CD4-positive, alpha-beta T cell treated with Interleukin-15 for 1 hour (primary cell): Measurements from ENCODE around the gene RIN2.

Source experiments
- DNase-seq: peaks from one replicate; pipeline ENCODE4 v3.0.0-alpha.2; 2020

RIN2 gene

GRCh38 chr20:19768325-19768842 is 10.3 kb downstream of the RIN2 start:
- no peak for DNase-seq

DNA sequence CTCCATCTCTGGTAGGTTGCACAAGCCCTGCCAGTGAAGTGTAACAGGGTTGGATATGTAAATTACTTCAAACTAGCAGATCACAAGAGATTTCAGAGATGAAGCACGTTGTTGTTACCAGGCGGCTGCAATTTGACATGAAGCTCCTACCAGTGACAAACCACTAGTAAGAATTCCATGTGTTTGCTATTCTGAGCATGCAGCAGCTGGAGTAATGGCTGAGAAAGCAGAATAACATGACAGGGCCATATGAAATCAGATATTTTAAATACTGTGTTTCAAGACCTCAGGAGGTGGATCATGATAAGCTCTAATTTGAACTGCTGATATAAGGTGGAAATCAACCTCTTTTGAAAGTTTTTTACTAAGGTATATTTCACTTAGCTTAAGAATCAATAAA is 11.4 kb downstream of the RIN2 start:
- no peak for DNase-seq

- DNase-seq: no peak
Measured at GRCh38 chr20:19770375-19770774, 12.3 kb downstream of the RIN2 start.

GRCh38 chr20:19771031-19771430 is 13.0 kb downstream of the RIN2 start:
- DNase-seq: no peak

DNA sequence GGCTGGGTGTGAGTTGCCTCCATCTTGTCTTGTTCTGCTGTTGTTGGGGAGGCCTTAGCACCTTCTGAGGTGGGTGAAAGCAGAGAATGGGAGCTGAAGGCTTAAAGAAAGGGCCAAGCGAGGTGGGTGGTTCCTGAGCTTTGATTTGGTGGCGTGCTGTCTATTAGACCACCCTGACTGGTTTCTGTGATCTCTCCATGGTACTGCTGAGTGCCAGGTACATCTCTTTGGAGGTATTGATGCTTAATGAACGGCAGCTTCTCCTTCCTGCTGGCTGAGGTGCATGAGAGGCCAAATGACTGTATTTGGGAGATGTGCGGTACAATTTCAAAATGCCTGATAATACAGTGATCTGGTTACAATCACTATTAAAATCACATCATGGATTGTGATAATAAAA is 15.4 kb downstream of the RIN2 start:
- no peak for DNase-seq

GRCh38 chr20:19774135-19774933 is 16.3 kb downstream of the RIN2 start:
- no peak for DNase-seq

DNA sequence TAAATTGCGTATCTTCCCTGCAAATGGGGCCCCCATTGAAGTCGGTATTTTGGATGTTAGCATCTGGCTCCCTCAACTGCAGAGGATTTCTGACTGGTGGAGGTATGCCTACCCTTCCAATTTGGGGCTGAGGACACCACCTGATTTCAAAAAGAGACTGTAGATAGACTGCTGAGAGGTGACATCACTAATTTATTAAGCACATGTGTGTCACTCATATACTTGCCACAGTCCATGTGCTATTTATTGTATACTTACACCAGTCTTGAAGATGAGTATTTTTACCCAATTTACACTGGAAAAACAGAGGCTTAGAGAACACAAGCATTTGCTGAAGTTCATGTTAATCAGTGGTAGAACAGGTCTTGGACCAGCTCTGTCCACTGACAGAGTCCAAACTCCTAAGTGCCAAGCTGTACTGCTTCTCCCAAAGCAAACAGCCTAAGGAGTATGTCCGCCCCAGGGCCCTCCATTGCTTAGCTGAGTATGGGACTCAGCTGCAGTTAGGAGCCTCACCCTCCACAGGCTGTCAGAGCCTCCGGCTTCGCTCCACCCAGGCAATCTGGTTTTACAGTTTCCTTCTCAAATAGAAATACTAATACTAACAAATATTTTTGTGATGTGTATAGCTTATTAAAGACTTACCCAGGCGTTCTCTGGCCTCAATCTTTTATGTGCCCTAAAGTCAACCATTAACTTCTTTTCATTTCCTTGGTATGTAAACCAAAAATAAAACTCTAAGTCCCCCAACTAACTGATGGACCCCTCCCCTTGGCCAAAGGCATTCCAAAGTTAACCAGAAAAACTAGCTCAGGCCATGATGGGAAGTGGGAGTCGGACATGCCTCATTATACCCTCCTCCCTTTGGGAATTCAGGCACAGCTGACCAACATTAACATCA is 17.5 kb downstream of the RIN2 start:
- no peak for DNase-seq

GRCh38 chr20:19777315-19777714 is 19.3 kb downstream of the RIN2 start:
- no peak for DNase-seq

GRCh38 chr20:19777981-19778380 is 19.9 kb downstream of the RIN2 start:
- no peak for DNase-seq

DNA sequence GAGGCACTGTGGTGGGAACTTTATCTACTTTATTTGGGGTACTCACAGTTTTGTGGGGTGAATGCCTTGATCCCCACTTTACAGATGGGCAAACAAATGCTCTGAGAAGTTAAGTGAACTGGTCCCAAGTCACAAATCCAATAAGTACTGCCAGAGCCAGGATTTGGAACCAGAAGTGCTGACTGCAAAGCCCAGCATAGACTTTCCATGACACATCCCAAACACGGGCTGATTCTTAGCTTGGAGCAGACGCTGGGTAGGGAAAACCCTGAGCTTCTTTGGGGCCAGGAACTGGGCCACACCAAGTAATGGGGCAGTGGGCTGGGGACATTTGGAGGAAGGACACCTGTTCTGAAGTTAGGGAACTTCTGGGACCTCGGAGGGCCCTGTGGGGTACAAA is 20.3 kb downstream of the RIN2 start:
- DNase-seq: no peak

- no peak for DNase-seq
Measured at GRCh38 chr20:19779634-19780033, 21.6 kb downstream of the RIN2 start.

GRCh38 chr20:19780261-19780660 is 22.2 kb downstream of the RIN2 start:
- no peak for DNase-seq

DNA sequence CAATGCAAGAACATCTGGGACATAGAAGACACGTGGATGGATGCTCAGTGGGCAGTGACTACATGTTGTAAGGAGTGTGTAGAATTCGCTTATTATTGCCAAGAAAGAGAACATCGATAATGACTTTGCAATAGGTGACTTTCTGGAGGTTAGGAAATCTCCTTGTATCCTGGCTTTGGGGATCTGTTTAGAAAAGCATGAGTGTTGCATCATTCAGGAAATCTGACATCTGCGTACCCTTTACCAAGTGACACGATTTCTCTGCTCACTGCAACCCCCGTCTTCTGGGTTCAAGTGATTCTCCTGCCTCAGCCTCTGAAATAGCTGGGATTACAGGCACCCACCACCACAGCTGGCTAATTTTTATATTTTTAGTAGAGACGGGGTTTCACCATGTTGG is 23.2 kb downstream of the RIN2 start:
- no peak for DNase-seq

DNA sequence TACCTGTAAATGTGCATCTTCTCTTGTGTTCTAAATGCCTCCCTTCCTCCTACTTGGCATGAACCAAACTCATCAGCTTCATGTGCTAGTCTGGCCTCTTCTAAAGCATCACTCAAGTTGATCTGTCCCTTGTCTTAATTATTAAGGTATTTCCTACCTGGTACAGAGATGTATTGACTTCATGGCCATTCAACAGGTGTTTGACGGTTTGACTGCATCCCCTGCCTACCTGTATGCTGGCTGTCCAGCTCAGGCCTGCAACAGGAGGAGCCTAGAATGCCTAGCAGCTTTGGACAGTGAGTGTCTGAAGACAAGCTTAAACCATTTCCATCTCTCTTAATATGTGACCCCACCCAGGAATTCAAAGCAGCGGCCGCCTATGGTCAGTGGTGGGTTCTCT is 24.6 kb downstream of the RIN2 start:
- DNase-seq: no peak

GRCh38 chr20:19783966-19784401 is 25.9 kb downstream of the RIN2 start:
- DNase-seq: no peak

GRCh38 chr20:19784511-19785172 is 26.6 kb downstream of the RIN2 start:
- no peak for DNase-seq

DNA sequence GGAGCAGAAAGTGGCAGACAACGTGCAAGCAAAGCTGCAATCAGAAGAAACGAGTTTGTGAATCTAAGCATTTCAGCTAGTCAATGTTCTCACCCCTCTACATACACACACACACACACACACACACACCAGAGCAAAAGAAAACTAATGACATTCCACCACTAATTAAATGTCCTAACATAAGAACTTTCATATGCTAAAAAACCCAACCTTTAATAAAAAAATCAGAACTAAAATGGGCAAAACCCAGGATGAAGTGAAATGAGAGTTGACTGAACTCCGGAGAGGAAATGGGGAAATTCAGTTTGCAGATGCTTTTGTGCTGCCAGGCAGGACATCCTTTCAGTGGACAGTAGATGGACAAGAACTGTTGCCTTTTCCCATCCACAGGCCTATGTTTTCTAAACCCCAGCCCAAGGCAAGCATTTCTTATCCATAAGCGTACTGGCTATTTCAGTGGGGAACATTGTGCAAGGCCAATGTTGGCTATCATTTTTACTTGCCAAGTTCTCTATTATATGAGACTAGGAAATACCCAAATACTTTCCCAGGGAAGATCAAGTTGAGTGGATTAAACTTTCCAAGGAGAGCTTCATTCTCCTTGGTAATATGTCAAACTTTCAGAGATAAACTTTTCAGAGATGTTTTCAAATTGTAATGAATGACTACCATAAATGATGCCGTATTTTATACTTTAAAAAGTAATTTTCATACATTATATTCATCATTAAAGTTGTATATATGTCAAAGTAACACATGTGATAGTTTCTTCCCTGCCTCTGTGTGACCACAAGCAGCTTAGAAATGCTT is 27.3 kb downstream of the RIN2 start:
- DNase-seq: no peak

DNA sequence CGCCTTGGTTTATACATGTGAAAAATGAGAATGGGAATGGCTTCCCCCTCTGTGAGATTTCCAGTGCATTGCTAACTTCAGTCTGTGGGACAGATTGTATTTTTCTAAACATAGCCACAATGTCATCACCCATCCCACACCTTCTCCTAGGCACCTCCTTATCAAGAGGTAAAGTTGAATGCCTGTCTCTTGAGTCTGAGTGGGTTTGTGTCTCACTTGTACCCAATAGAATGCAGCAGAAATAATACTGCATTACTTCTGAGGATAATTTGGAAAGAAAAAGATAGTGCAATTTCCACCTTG is 27.9 kb downstream of the RIN2 start:
- no peak for DNase-seq

DNA sequence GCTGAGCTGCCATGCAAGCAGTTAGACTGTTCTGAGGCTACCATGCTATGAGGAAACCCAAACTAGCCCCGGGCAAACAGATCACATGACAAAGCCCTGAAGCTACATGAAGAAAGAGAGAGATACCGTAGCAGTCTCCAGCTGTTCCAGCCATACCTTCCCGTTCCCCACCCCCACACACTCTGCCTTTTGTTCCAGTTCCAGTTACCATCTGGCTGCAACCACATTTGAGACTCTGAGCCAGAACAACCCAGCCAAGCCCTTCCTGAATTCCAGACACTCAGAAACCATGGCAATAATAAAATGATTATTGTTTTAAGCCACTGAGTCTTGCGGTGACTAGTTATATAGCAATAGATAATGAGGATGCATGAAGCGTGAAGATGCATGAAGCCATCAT is 28.3 kb downstream of the RIN2 start:
- DNase-seq: no peak

DNA sequence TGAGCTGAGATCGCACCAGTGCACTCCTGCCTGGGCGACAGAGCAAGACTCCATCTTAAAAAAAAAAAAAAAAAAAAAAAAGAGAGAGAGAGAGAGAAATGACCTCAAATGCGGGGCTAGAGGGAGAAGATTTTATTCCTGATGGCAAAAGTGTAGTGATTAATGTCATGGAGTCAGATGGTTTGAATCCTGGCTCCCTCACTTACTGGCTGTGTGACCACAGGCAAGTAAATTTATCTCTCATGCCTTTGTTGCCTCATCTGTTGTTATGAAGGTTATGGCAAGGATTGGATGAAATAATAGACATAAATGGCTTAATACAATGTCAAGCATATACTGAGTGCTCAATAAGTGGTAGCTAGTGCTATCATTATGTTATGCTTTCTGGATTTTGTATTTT is 29.3 kb downstream of the RIN2 start:
- no peak for DNase-seq

- DNase-seq: no peak
Measured at GRCh38 chr20:19789009-19789408, 31.0 kb downstream of the RIN2 start.

GRCh38 chr20:19789446-19789845 is 31.4 kb downstream of the RIN2 start:
- no peak for DNase-seq

DNA sequence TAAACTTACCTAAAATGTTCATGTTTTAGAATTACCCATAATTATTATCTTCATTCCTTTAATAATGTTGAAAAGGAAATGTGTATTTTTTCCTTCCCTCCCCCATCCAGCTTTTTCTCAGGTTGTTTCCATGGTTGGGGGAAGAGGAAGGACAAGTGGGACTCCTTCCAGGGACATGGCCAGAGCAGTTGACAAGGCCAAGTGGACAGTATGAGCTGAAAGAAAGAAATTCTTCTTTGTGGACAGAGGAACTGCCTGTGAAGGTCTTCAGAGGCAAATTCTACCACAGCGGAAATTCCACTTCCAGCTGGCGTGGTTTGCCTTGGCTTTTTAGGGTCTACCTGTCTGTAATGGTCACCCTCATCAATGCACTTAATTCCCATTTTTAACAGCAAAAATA is 33.8 kb downstream of the RIN2 start:
- DNase-seq: no peak
